PC-3 (cell line): Measurements from ENCODE around the gene WDR87. TPM values are rescaled to one million over a fixed set of nuclear protein-coding genes. Genes with fewer than 3 reads are reported as not detected.

Source experiments
- ATAC-seq: fragments of 200-7000 bp; cut with Tn5 transposase; 2 replicates; pipeline ENCODE4 v1.9.1; 2020; ENCODE audit warnings: mild to moderate bottlenecking, moderate library complexity
- BruUV-seq: library from RNA; stranded (reverse); fragments of 400-500 nt; replicated peaks from 2 replicates; lab custom pipeline; 2021; lab: Mats Ljungman, UMichigan
- CTCF ChIA-PET: fragments of 300-600 bp; sonication (Branson Sonifier 250); formaldehyde crosslinking; loops from one replicate; lab custom pipeline; 2022; ENCODE audit warnings: antibody characterized with exemption; lab: Charles Lee
- POLR2A ChIA-PET: fragments of 300-600 bp; sonication (Branson Sonifier 250); formaldehyde crosslinking; loops from one replicate; lab custom pipeline; 2022; ENCODE audit warnings: antibody characterized with exemption; ENCODE audit not compliant: unreplicated experiment; lab: Charles Lee
- DNase-seq: peaks from one replicate; pipeline ENCODE4 v3.0.0-alpha.2; 2015
- H2AFZ ChIP-seq: fragments of 300-600 bp; sonication (generic); 2 replicates; pipeline ENCODE4 v1.6.0; 2016; ENCODE audit warnings: antibody characterized with exemption, low read length
- H3F3A ChIP-seq: fragments of 300-600 bp; sonication (generic); one replicate; pipeline ENCODE4 v1.6.0; 2017; ENCODE audit warnings: antibody characterized with exemption, low read length, control low read depth, mild to moderate bottlenecking; ENCODE audit not compliant: unreplicated experiment
- H3K27ac ChIP-seq: fragments of 300-600 bp; sonication (generic); 2 replicates; pipeline ENCODE4 v1.5.1; 2016; ENCODE audit warnings: mild to moderate bottlenecking, low read length
- H3K27me3 ChIP-seq: fragments of 300-600 bp; sonication (generic); 2 replicates; pipeline ENCODE4 v1.6.1; 2016; ENCODE audit warnings: low read length, mixed read lengths
- H3K36me3 ChIP-seq: fragments of 300-600 bp; sonication (generic); 2 replicates; pipeline ENCODE4 v1.6.1; 2016; ENCODE audit warnings: low read depth, mixed run types, low read length, mixed read lengths
- H3K4me1 ChIP-seq: fragments of 300-600 bp; sonication (generic); 2 replicates; pipeline ENCODE4 v1.5.1; 2016; ENCODE audit warnings: low read length; ENCODE audit not compliant: insufficient read depth
- H3K4me2 ChIP-seq: fragments of 300-600 bp; sonication (generic); 2 replicates; pipeline ENCODE4 v1.6.0; 2016; ENCODE audit warnings: low read length
- H3K4me3 ChIP-seq: fragments of 300-600 bp; sonication (generic); 2 replicates; pipeline ENCODE4 v1.5.1; 2016; ENCODE audit warnings: mild to moderate bottlenecking, low read length, mixed read lengths
- H3K79me2 ChIP-seq: fragments of 300-600 bp; sonication (generic); 2 replicates; pipeline ENCODE4 v1.6.1; 2017; ENCODE audit warnings: low read length, mixed read lengths
- H3K9ac ChIP-seq: fragments of 300-600 bp; sonication (generic); 2 replicates; pipeline ENCODE4 v1.6.0; 2016; ENCODE audit warnings: mild to moderate bottlenecking, low read length
- H3K9me2 ChIP-seq: fragments of 300-600 bp; sonication (generic); replicated peaks from 2 replicates; pipeline ENCODE4 v1.6.1; 2016; ENCODE audit warnings: mixed run types, low read length, mixed read lengths
- H3K9me3 ChIP-seq: fragments of 300-600 bp; sonication (generic); 2 replicates; pipeline ENCODE4 v1.6.1; 2016; ENCODE audit warnings: low read length, mixed read lengths
- H4K20me1 ChIP-seq: fragments of 300-600 bp; sonication (generic); 2 replicates; pipeline ENCODE4 v1.6.1; 2016; ENCODE audit warnings: low read length, mixed read lengths
- CTCF ChIP-seq: fragments of 300-600 bp; sonication (generic); conservative IDR thresholded peaks from 2 replicates; pipeline ENCODE4 v1.5.1; 2017; ENCODE audit warnings: antibody characterized with exemption, low read depth, mild to moderate bottlenecking, low read length
- EZH2 ChIP-seq: fragments of 300-600 bp; sonication (generic); IDR thresholded peaks from one replicate; pipeline ENCODE4 v1.6.1; 2017; ENCODE audit warnings: antibody characterized with exemption, mild to moderate bottlenecking, low read length; ENCODE audit not compliant: unreplicated experiment
- EZH2phosphoT487 ChIP-seq: fragments of 300-600 bp; sonication (generic); IDR thresholded peaks from 2 replicates; pipeline ENCODE4 v1.6.1; 2018; ENCODE audit warnings: mild to moderate bottlenecking, antibody characterized with exemption, low read length, borderline replicate concordance
- intact Hi-C: fragments of 100-400 bp; cut with micrococcal nuclease; formaldehyde crosslinking; loops from 2 replicates; pipeline ENCODE4 v1.9.0; 2023
- total RNA-seq: library from RNA; depleted of rRNA; stranded (reverse); fragments of >200 nt; gene quantifications from 2 replicates; pipeline ENCODE4 v1.2.3, GENCODE V29; 2014

WDR87 gene
- total RNA-seq, 1 experiment from 2014 or later = not detected

GRCh38 chr19:37902668-37903067, 3.7 kb downstream of the WDR87 start:
- ATAC-seq (peak; percentile 52), DNase-seq (peak; percentile 88)
- Histone ChIP-seq H3K79me2 (peaks cover 7% of the 10 kb centered on the region), H3K4me3 (no peak overlapping the region), H3K4me1 (peaks cover 8% of the 10 kb centered on the region), H3F3A (no peaks in the 10 kb centered on the region), H3K27ac (no peak overlapping the region), H4K20me1 (no peaks in the 10 kb centered on the region), H3K27me3 (no peaks in the 10 kb centered on the region), H3K4me2 (no peak overlapping the region), H2AFZ (no peak overlapping the region), H3K9me2 (no peaks in the 10 kb centered on the region), H3K9ac (no peak overlapping the region), H3K9me3 (no peaks in the 10 kb centered on the region), H3K36me3 (no peaks in the 10 kb centered on the region)
- no TSS peak for BruUV-seq
- TF ChIP-seq CTCF (peak; percentile 86), EZH2 (no peak), EZH2phosphoT487 (no peak)
- intact Hi-C loops = no loop called here
- POLR2A ChIA-PET = interaction anchor here (0.6 kb wide), 1 partner anchor 307 kb away, joined by 5 read pairs; no protein-coding TSS in a partner anchor
- CTCF ChIA-PET = interaction anchor here (0.6 to 1.2 kb wide), 8 partner anchors 30 to 333 kb away, joined by 3 to 9 read pairs (median 4); no protein-coding TSS in a partner anchor

- Histone ChIP-seq H3K4me2 (no peak overlapping the region), H2AFZ (no peak overlapping the region), H3K27me3 (no peaks in the 10 kb centered on the region), H3K9ac (no peak overlapping the region), H3K27ac (no peak overlapping the region), H4K20me1 (no peaks in the 10 kb centered on the region), H3K9me2 (no peaks in the 10 kb centered on the region), H3K4me3 (no peak overlapping the region), H3K79me2 (no peaks in the 10 kb centered on the region), H3K9me3 (no peaks in the 10 kb centered on the region), H3K4me1 (no peaks in the 10 kb centered on the region), H3K36me3 (no peaks in the 10 kb centered on the region), H3F3A (no peaks in the 10 kb centered on the region)
- DNase-seq (no peak), ATAC-seq (no peak)
- intact Hi-C loops = loop anchor here (2.0 kb wide), 2 partner anchors 195 to 325 kb away; partner anchors contain the start of gene DPF1
- BruUV-seq = no TSS peak
- TF ChIP-seq EZH2phosphoT487 (no peak), EZH2 (no peak), CTCF (no peak)
- CTCF ChIA-PET = no interaction called here
- POLR2A ChIA-PET = no interaction called here
Measured at GRCh38 chr19:37899966-37900365, 6.4 kb downstream of the WDR87 start.

GRCh38 chr19:37899453-37899852, 6.9 kb downstream of the WDR87 start:
- no peak overlapping the region for H3K4me2 ChIP-seq
- DNase-seq (no peak), ATAC-seq (no peak)
- CTCF ChIA-PET = no interaction called here
- H3K4me1 ChIP-seq = no peaks in the 10 kb centered on the region
- BruUV-seq = no TSS peak
- no peak overlapping the region for H3K4me3 ChIP-seq
- H3K9me3 ChIP-seq = no peaks in the 10 kb centered on the region
- intact Hi-C loops = loop anchor here (2.0 kb wide), 2 partner anchors 195 to 325 kb away; partner anchors contain the start of gene DPF1
- H3F3A ChIP-seq = no peaks in the 10 kb centered on the region
- TF ChIP-seq CTCF (no peak), EZH2phosphoT487 (no peak), EZH2 (no peak)
- no peaks in the 10 kb centered on the region for H4K20me1 ChIP-seq
- H3K9me2 ChIP-seq = no peaks in the 10 kb centered on the region
- H2AFZ ChIP-seq = no peak overlapping the region
- POLR2A ChIA-PET = no interaction called here
- no peaks in the 10 kb centered on the region for H3K36me3 ChIP-seq
- H3K27ac ChIP-seq = no peak overlapping the region
- no peaks in the 10 kb centered on the region for H3K79me2 ChIP-seq
- no peak overlapping the region for H3K9ac ChIP-seq
- no peaks in the 10 kb centered on the region for H3K27me3 ChIP-seq
